Fibroblast of pulmonary artery (primary cell): ENCODE measurements around the gene ZNF618.

Source experiments
- DNase-seq: peaks from one replicate; pipeline ENCODE4 v3.0.0-alpha.2; 2010; ENCODE audit warnings: low read depth
- H3K4me3 ChIP-seq: replicated peaks from 2 replicates; pipeline ENCODE4 v1.5.1; 2011; ENCODE audit warnings: low read depth, mild to moderate bottlenecking, control low read depth, low read length, moderate library complexity
- CTCF ChIP-seq: IDR thresholded peaks from 2 replicates; pipeline ENCODE4 v1.5.1; 2011; ENCODE audit warnings: mild to moderate bottlenecking, control low read depth, low read length, inconsistent platforms; ENCODE audit errors: missing control alignments

ZNF618 gene

GRCh38 chr9:114025760-114026159, 149.7 kb downstream of the ZNF618 start:
- H3K4me3 ChIP-seq: no peak overlapping the region
- no peak for DNase-seq
- TF ChIP-seq CTCF: no peak

GRCh38 chr9:114026335-114026734, 150.2 kb downstream of the ZNF618 start:
- DNase-seq: no peak
- no peak overlapping the region for H3K4me3 ChIP-seq
- no peak for TF ChIP-seq CTCF

- no peak for TF ChIP-seq CTCF
- no peak for DNase-seq
- no peak overlapping the region for H3K4me3 ChIP-seq
These were observed 151.2 kb downstream of the ZNF618 start for GRCh38 chr9:114027159-114027862.

GRCh38 chr9:114027863-114028465, 151.9 kb downstream of the ZNF618 start:
- H3K4me3 ChIP-seq: no peak overlapping the region
- no peak for TF ChIP-seq CTCF
- no peak for DNase-seq

GRCh38 chr9:114028646-114029045, 152.5 kb downstream of the ZNF618 start:
- DNase-seq: no peak
- TF ChIP-seq CTCF: no peak
- no peak overlapping the region for H3K4me3 ChIP-seq

- no peak overlapping the region for H3K4me3 ChIP-seq
- DNase-seq: no peak
These were observed 153.4 kb downstream of the ZNF618 start for GRCh38 chr9:114029311-114030170.

More at GRCh38 chr9:114029311-114030170, 153.4 kb downstream of the ZNF618 start:
- TF ChIP-seq CTCF: no peak
